HepG2 (cell line): ENCODE results near the gene PLD1. TPM values are rescaled to one million over a fixed set of nuclear protein-coding genes. Genes with fewer than 3 reads are reported as not detected.

Experiments
- AHDC1 ChIP-seq: sonication (generic); formaldehyde crosslinking; IDR thresholded peaks from 2 replicates; pipeline ENCODE4 v1.5.1; 2020; ENCODE audit warnings: mild to moderate bottlenecking, missing genetic modification reagents, borderline replicate concordance
- HBP1 ChIP-seq: IDR thresholded peaks from 2 replicates; pipeline ENCODE4 v1.6.1; 2016; ENCODE audit warnings: low read depth, control low read depth
- MXD1 ChIP-seq: sonication (generic); formaldehyde crosslinking; IDR thresholded peaks from 2 replicates; pipeline ENCODE4 v1.4.0; 2020; ENCODE audit warnings: mild to moderate bottlenecking, missing genetic modification reagents
- NFIB ChIP-seq: sonication (generic); formaldehyde crosslinking; IDR thresholded peaks from 2 replicates; pipeline ENCODE4 v1.9.0; 2021; ENCODE audit warnings: missing genetic modification reagents, mild to moderate bottlenecking, borderline replicate concordance
- PPARG ChIP-seq: conservative IDR thresholded peaks from 2 replicates; pipeline ENCODE4 v1.6.1; 2016; ENCODE audit warnings: missing biosample characterization, missing genetic modification reagents
- RBFOX2 ChIP-seq: fragments of 200-400 bp; formaldehyde crosslinking; IDR thresholded peaks from 2 replicates; pipeline ENCODE4 v1.6.1; 2017; ENCODE audit warnings: low read depth, mild to moderate bottlenecking, low read length
- TCF7L2 ChIP-seq: IDR thresholded peaks from 2 replicates; pipeline ENCODE4 v1.6.1; 2011; ENCODE audit warnings: mild to moderate bottlenecking, low read depth, low read length, moderate library complexity
- ZNF18 ChIP-seq: sonication (generic); formaldehyde crosslinking; IDR thresholded peaks from 2 replicates; pipeline ENCODE4 v1.8.0; 2022; ENCODE audit warnings: mild to moderate bottlenecking, missing genetic modification reagents; ENCODE audit not compliant: insufficient replicate concordance
- ZNF512B ChIP-seq: sonication (generic); formaldehyde crosslinking; IDR thresholded peaks from 2 replicates; pipeline ENCODE4 v1.5.1; 2020; ENCODE audit warnings: missing genetic modification reagents, mild to moderate bottlenecking, borderline replicate concordance
- ZNF597 ChIP-seq: sonication (generic); formaldehyde crosslinking; IDR thresholded peaks from 2 replicates; pipeline ENCODE4 v1.5.0; 2020; ENCODE audit warnings: missing genetic modification reagents
- ZNF614 ChIP-seq: IDR thresholded peaks from 2 replicates; pipeline ENCODE4 v1.6.1; 2018; ENCODE audit warnings: missing biosample characterization, missing genetic modification reagents, inconsistent platforms, borderline replicate concordance
- ZNF800 ChIP-seq: sonication (generic); formaldehyde crosslinking; IDR thresholded peaks from 2 replicates; pipeline ENCODE4 v1.4.0; 2020; ENCODE audit warnings: missing genetic modification reagents
- ZNF879 ChIP-seq: sonication (generic); formaldehyde crosslinking; IDR thresholded peaks from 2 replicates; pipeline ENCODE4 v1.8.1; 2023; ENCODE audit warnings: missing genetic modification reagents
- polyA plus RNA-seq, 8 experiments: library from polyadenylated mRNA; depleted of rRNA in 3 of 8; stranded (reverse) in 7 of 8; unstranded in 1 of 8; fragments of >200 nt; fragmentation: Illumina TruSeq in 4 of 8; extraction: Trizol in 4 of 8; gene quantifications; 2 replicates each; pipeline versions ENCODE4 v1.2.1 to v1.2.3, GENCODE V29; 2011 to 2016; ENCODE audit warnings: low read depth in 4 of 8, missing spikeins in 1 of 8, mixed read lengths in 1 of 8; ENCODE audit not compliant: insufficient read depth in 1 of 8
- total RNA-seq, 5 experiments: library from RNA; depleted of rRNA; stranded (reverse); fragments of >200 nt; fragmentation: Illumina TruSeq; extraction: Trizol; gene quantifications; 2 replicates each; pipeline ENCODE4 v1.2.3, GENCODE V29; 2016; ENCODE audit warnings: low read depth in 1 of 5

PLD1 gene
- total and polyA plus RNA-seq, 2 of the 13 experiments (the other 11 are each of a cell fraction or from before 2014, with no cell fraction given), result 27.1 to 59.4 TPM

GRCh38 chr3:171838218-171838720 is 28.0 kb upstream of the PLD1 start (continued):
- TF ChIP-seq ZNF800 (CRISPR knock-in tag) (no peak), TCF7L2 (no peak), AHDC1 (CRISPR knock-in tag) (no peak), RBFOX2 (no peak), ZNF18 (CRISPR knock-in tag) (no peak), NFIB (CRISPR knock-in tag) (no peak), HBP1 (CRISPR knock-in tag) (no peak), ZNF512B (CRISPR knock-in tag) (peak; percentile 97), PPARG (CRISPR knock-in tag) (0 out of 2 replicates have a peak, but pooled peaks have one; percentile 47), ZNF879 (CRISPR knock-in tag) (no peak), ZNF614 (no peak), MXD1 (CRISPR knock-in tag) (no peak), ZNF597 (CRISPR knock-in tag) (no peak)
